Suprapubic skin (tissue), 4 donors: ENCODE results near the gene KCNA1. TPM values are rescaled to one million over a fixed set of nuclear protein-coding genes. Genes with fewer than 3 reads are reported as not detected.

ENCODE experiments used
- DNase-seq, 2 donors: peaks; one replicate each; pipeline ENCODE4 v3.0.0-alpha.2; 2019; ENCODE audit warnings: low spot score in 2 of 2
- H3K27ac ChIP-seq: fragments of 200-600 bp; sonication (generic); one replicate; pipeline ENCODE4 v1.5.1; 2019
- H3K27me3 ChIP-seq: fragments of 200-600 bp; sonication (generic); one replicate; pipeline ENCODE4 v1.5.1; 2019
- H3K36me3 ChIP-seq: fragments of 200-600 bp; sonication (generic); one replicate; pipeline ENCODE4 v1.5.1; 2019
- H3K4me1 ChIP-seq: fragments of 200-600 bp; sonication (generic); one replicate; pipeline ENCODE4 v1.5.1; 2019
- H3K4me3 ChIP-seq: fragments of 200-600 bp; sonication (generic); one replicate; pipeline ENCODE4 v1.5.1; 2019; ENCODE audit warnings: mild to moderate bottlenecking
- H3K9me3 ChIP-seq: fragments of 200-600 bp; sonication (generic); one replicate; pipeline ENCODE4 v1.5.1; 2019
- CTCF ChIP-seq, 2 donors: fragments of 200-600 bp in 1 of 2; fragments of 450-650 bp in 1 of 2; sonication (generic) in 1 of 2; IDR thresholded peaks; one replicate each; pipeline ENCODE4 v1.5.1; 2016 to 2019; ENCODE audit warnings: antibody characterized with exemption in 2 of 2, mild to moderate bottlenecking in 1 of 2, moderate library complexity in 1 of 2
- EP300 ChIP-seq: sonication (generic); formaldehyde crosslinking; IDR thresholded peaks from one replicate; pipeline ENCODE4 v1.6.1; 2017; ENCODE audit warnings: antibody characterized with exemption
- POLR2A ChIP-seq, 2 donors: fragments of 450-650 bp; IDR thresholded peaks; one replicate each; pipeline ENCODE4 v1.6.1; 2017; ENCODE audit warnings: antibody characterized with exemption in 2 of 2, mild to moderate bottlenecking in 2 of 2, moderate library complexity in 2 of 2
- POLR2AphosphoS5 ChIP-seq, 3 donors: sonication (generic); formaldehyde crosslinking; IDR thresholded peaks; one replicate each; pipeline ENCODE4 v1.6.1; 2017; ENCODE audit warnings: antibody characterized with exemption in 3 of 3
- WGBS: methylation state at CpG from one replicate; pipeline ENCODE4 v1.1.5; 2018; 5-methylcytosine and 5-hydroxymethylcytosine counted together
- total RNA-seq, 4 donors: library from RNA; depleted of rRNA; stranded (reverse); fragments of >200 nt; gene quantifications; one replicate each; pipeline ENCODE4 v1.1.0, GENCODE V29; 2016

The KCNA1 gene
- total RNA-seq, 4 donors from 2014 or later: not detected

GRCh38 chr12:4866299-4866698 is 43.4 kb upstream of the KCNA1 start:
- DNase-seq: no peak
- WGBS: 43% methylated on average over 9 of the region's 9 CpGs
- Histone ChIP-seq H3K36me3 (no peaks in the 10 kb centered on the region), H3K27ac (no peak overlapping the region), H3K9me3 (no peaks in the 10 kb centered on the region), H3K4me3 (no peak overlapping the region), H3K27me3 (peaks cover 53% of the 10 kb centered on the region), H3K4me1 (no peaks in the 10 kb centered on the region)
- TF ChIP-seq POLR2AphosphoS5 (IDR thresholded peaks at IDR 0.05) (no peak), CTCF (IDR thresholded peaks at IDR 0.05) (no peak), EP300 (no peak), POLR2A (IDR thresholded peaks at IDR 0.05) (no peak)

GRCh38 chr12:4867384-4867783 is 42.3 kb upstream of the KCNA1 start:
- H3K4me1 ChIP-seq: no peaks in the 10 kb centered on the region
- H3K9me3 ChIP-seq: no peaks in the 10 kb centered on the region
- 90% methylated on average over 5 of the region's 5 CpGs for WGBS
- TF ChIP-seq POLR2AphosphoS5 (IDR thresholded peaks at IDR 0.05) (no peak), POLR2A (IDR thresholded peaks at IDR 0.05) (no peak), EP300 (no peak), CTCF (IDR thresholded peaks at IDR 0.05) (no peak)
- peaks cover 57% of the 10 kb centered on the region for H3K27me3 ChIP-seq
- H3K36me3 ChIP-seq: no peaks in the 10 kb centered on the region
- H3K27ac ChIP-seq: no peak overlapping the region
- H3K4me3 ChIP-seq: no peak overlapping the region
- no peak for DNase-seq

- Histone ChIP-seq H3K9me3 (no peaks in the 10 kb centered on the region), H3K4me3 (no peak overlapping the region), H3K27ac (no peak overlapping the region), H3K27me3 (peaks cover 46% of the 10 kb centered on the region), H3K4me1 (no peaks in the 10 kb centered on the region), H3K36me3 (no peaks in the 10 kb centered on the region)
- no peak for DNase-seq
- TF ChIP-seq POLR2AphosphoS5 (IDR thresholded peaks at IDR 0.05): no peak
- no peak for TF ChIP-seq POLR2A (IDR thresholded peaks at IDR 0.05)
- TF ChIP-seq EP300: no peak
- no peak for TF ChIP-seq CTCF (IDR thresholded peaks at IDR 0.05)
- 81% methylated on average over 3 of the region's 3 CpGs for WGBS
Measured at GRCh38 chr12:4870423-4870822, 39.3 kb upstream of the KCNA1 start.

- Histone ChIP-seq H3K4me1 (no peaks in the 10 kb centered on the region), H3K27ac (no peak overlapping the region), H3K9me3 (no peaks in the 10 kb centered on the region), H3K4me3 (no peak overlapping the region), H3K36me3 (no peaks in the 10 kb centered on the region), H3K27me3 (peaks cover 35% of the 10 kb centered on the region)
- TF ChIP-seq CTCF (IDR thresholded peaks at IDR 0.05): no peak
- no peak for TF ChIP-seq POLR2AphosphoS5 (IDR thresholded peaks at IDR 0.05)
- TF ChIP-seq EP300: no peak
- no peak for TF ChIP-seq POLR2A (IDR thresholded peaks at IDR 0.05)
- no peak for DNase-seq
- WGBS: 90% methylated on average over 9 of the region's 9 CpGs
Measured at GRCh38 chr12:4871514-4871913, 38.2 kb upstream of the KCNA1 start.

GRCh38 chr12:4873947-4874346 is 35.8 kb upstream of the KCNA1 start:
- whole genome bisulfite sequencing: 75% methylated on average over 1 of the region's 1 CpG
- no peak for DNase-seq
- H3K27ac ChIP-seq: no peak overlapping the region
- no peak overlapping the region for H3K4me3 ChIP-seq
- H3K4me1 ChIP-seq: no peaks in the 10 kb centered on the region
- H3K9me3 ChIP-seq: no peaks in the 10 kb centered on the region
- no peaks in the 10 kb centered on the region for H3K36me3 ChIP-seq
- no peak for TF ChIP-seq EP300
- no peak for TF ChIP-seq CTCF (IDR thresholded peaks at IDR 0.05)
- no peak for TF ChIP-seq POLR2A (IDR thresholded peaks at IDR 0.05)
- TF ChIP-seq POLR2AphosphoS5 (IDR thresholded peaks at IDR 0.05): no peak
- H3K27me3 ChIP-seq: peaks cover 18% of the 10 kb centered on the region
